Measurements from ENCODE around the gene PAX7. TPM values are rescaled to one million over a fixed set of nuclear protein-coding genes. Genes with fewer than 3 reads are reported as not detected.

Gene PAX7
- total and polyA plus RNA-seq, 9 of the 15 experiments (the other 6 are each of a cell fraction or from before 2014, with no cell fraction given): not detected

DNA sequence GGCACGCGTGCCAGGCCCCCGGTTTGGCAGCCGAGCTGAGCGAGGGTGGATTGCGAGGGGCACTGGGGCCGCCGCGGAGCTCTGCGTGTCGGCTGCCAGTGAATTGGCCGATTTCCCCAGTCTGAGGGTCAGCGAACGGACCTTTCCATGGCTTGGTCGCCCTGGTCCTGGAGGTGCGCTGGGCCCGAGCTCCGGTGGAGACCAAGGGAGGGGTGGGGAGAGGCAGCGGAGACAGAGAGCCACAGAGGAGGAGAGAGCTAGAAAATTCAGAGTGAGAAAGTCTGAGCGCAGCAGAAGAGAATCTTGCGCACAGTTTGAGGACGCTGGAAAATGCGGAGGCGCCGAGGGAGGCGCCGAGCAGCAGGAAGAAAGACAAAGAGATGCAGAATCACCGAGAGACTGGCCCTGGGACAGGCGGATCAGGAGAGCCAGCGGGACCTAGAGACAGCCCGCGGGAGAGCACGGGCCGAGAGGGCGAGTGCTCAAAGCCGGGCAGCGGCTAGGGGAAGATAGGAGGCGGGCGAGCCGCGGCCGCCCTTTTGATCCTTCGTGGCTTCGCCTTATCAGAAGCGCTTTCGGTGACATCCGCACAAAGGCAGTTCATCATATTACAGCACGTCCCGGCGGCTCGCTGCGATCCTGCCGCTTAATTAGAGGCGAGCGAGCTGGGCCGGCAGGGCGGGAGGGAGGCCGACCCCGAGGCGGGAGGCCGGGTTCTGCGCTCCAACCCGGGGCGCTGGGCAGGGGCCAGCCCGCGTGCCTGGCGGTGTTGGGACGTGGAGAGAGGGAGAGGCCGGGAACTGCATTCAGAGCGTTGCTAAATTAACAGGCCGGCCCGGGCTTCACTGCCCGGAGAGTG lies 12.7 kb downstream of the PAX7 start (continued):
- TF ChIP-seq PHB2 (IDR thresholded peaks at IDR 0.05; ENCODE audit: low read depth) (no peak), ZNF146 (CRISPR knock-in tag; IDR thresholded peaks at IDR 0.05; ENCODE audit: unreplicated experiment) (no peak), MEIS2 (IDR thresholded peaks at IDR 0.05; ENCODE audit: partially characterized antibody) (peak; percentile 35), NCOA4 (IDR thresholded peaks at IDR 0.05; ENCODE audit: partially characterized antibody) (no peak), ZNF76 (CRISPR knock-in tag; IDR thresholded peaks at IDR 0.05; ENCODE audit: borderline replicate concordance) (no peak)
- TF ChIP-seq, protein P1, sequence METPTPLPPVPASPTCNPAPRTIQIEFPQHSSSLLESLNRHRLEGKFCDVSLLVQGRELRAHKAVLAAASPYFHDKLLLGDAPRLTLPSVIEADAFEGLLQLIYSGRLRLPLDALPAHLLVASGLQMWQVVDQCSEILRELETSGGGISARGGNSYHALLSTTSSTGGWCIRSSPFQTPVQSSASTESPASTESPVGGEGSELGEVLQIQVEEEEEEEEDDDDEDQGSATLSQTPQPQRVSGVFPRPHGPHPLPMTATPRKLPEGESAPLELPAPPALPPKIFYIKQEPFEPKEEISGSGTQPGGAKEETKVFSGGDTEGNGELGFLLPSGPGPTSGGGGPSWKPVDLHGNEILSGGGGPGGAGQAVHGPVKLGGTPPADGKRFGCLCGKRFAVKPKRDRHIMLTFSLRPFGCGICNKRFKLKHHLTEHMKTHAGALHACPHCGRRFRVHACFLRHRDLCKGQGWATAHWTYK (CRISPR knock-in tag; IDR thresholded peaks at IDR 0.05): no peak
- TF ChIP-seq, protein P2, sequence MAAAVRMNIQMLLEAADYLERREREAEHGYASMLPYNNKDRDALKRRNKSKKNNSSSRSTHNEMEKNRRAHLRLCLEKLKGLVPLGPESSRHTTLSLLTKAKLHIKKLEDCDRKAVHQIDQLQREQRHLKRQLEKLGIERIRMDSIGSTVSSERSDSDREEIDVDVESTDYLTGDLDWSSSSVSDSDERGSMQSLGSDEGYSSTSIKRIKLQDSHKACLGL (CRISPR knock-in tag; IDR thresholded peaks at IDR 0.05; ENCODE audit: borderline replicate concordance, poor library complexity, severe bottlenecking): no peak

DNA sequence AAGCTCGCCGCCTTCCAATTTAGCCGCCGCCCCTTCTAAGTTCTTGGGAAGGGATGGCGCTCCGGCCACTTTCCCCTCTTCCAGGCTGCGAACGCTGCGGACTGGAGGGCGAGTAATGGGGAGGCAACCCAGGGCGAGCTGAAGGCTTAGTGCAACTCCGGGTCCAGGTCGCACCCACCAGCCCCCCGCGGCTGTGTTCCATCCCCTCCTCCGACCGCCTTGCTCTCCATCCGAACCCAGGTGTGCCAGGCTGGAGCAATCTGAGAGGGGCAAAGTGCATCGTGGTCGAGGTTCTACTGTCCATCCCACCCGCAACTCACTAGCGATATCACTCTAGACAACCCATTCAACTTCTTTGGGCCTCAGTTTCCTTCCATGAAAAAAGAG lies 13.4 kb downstream of the PAX7 start:
- ATAC-seq (no peak), DNase-seq (ENCODE audit: extremely low read depth in 1 of 4, low spot score in 3 of 4) (no peak), FAIRE-seq (no peak)
- in situ Hi-C loops (cut with MboI) (no loop called here), intact Hi-C loops (cut with micrococcal nuclease) (no loop called here)
- Histone ChIP-seq H3K4me3 (no peak overlapping the region), H3K9me1 (ENCODE audit: control insufficient read depth, insufficient read depth, low read length) (no peaks in the 10 kb centered on the region), H3K4me2 (ENCODE audit: insufficient read depth, low read length) (no peak overlapping the region), H3K79me2 (ENCODE audit: control insufficient read depth, insufficient read depth, low read length) (no peaks in the 10 kb centered on the region), H3K9me3 (replicated peaks; ENCODE audit: control insufficient read depth, insufficient read depth, low read depth, low read length) (no peaks in the 10 kb centered on the region), H3K9ac (ENCODE audit: insufficient read depth in 1 of 2, low read depth in 2 of 2, low read length in 2 of 2) (no peak overlapping the region), H3K27ac (ENCODE audit: extremely low read depth, low read depth, low read length) (no peak overlapping the region), H3K36me3 (ENCODE audit: control insufficient read depth, insufficient read depth, low read length) (no peaks in the 10 kb centered on the region), H2AFZ (ENCODE audit: low read depth, low read length) (no peak overlapping the region), H4K20me1 (replicated peaks; ENCODE audit: control insufficient read depth, insufficient read depth, low read length) (peaks cover 16% of the 10 kb centered on the region), H3K27me3 (ENCODE audit: control insufficient read depth in 2 of 2, insufficient read depth in 2 of 2, low read length in 2 of 2) (peaks cover 71 to 74% of the 10 kb centered on the region in 2 experiments), H3K4me1 (replicated peaks in 1 of 2; ENCODE audit: control insufficient read depth in 2 of 2, insufficient read depth in 2 of 2, low read length in 2 of 2) (peaks cover 0 to 27% of the 10 kb centered on the region in 2 experiments; a peak in 1 of 5 replicates)
- POLR2A ChIA-PET: interaction anchor here (0.7 to 0.8 kb wide), 2 partner anchors 11 to 37 kb away, joined by 3 read pairs; no protein-coding TSS in a partner anchor
- CTCF ChIA-PET (ENCODE audit: low intra/inter-chr PET ratio): no interaction called here
- no TSS peak for BruUV-seq (replicated peaks)
- 19% methylated on average over 20 of the region's 22 CpGs for WGBS (ENCODE audit: insufficient coverage, low coverage, missing lambda C conversion rate)
- TF ChIP-seq XRCC3 (IDR thresholded peaks at IDR 0.05): no peak
- TF ChIP-seq, protein P3, sequence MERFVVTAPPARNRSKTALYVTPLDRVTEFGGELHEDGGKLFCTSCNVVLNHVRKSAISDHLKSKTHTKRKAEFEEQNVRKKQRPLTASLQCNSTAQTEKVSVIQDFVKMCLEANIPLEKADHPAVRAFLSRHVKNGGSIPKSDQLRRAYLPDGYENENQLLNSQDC (CRISPR knock-in tag; IDR thresholded peaks at IDR 0.05): no peak
- TF ChIP-seq ZNF274 (IDR thresholded peaks at IDR 0.05; ENCODE audit: borderline replicate concordance, low read depth, low read length): no peak
- TF ChIP-seq, protein P4, sequence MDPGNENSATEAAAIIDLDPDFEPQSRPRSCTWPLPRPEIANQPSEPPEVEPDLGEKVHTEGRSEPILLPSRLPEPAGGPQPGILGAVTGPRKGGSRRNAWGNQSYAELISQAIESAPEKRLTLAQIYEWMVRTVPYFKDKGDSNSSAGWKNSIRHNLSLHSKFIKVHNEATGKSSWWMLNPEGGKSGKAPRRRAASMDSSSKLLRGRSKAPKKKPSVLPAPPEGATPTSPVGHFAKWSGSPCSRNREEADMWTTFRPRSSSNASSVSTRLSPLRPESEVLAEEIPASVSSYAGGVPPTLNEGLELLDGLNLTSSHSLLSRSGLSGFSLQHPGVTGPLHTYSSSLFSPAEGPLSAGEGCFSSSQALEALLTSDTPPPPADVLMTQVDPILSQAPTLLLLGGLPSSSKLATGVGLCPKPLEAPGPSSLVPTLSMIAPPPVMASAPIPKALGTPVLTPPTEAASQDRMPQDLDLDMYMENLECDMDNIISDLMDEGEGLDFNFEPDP (CRISPR knock-in tag; IDR thresholded peaks at IDR 0.05): no peak
- no peak for TF ChIP-seq BRD9 (IDR thresholded peaks at IDR 0.05; ENCODE audit: low read depth, partially characterized antibody)
- no peak for TF ChIP-seq ZNF586 (CRISPR knock-in tag; conservative IDR thresholded peaks at IDR 0.05)
- no peak for TF ChIP-seq CBX5 (IDR thresholded peaks at IDR 0.05; ENCODE audit: borderline replicate concordance, low read depth)
- TF ChIP-seq PCBP2 (IDR thresholded peaks at IDR 0.05; ENCODE audit: low read depth, low read length, poor library complexity, severe bottlenecking): no peak
- TF ChIP-seq KAT8 (IDR thresholded peaks at IDR 0.05; ENCODE audit: low read depth): no peak
